Activated CD8-positive, alpha-beta memory T cell treated with anti-CD3 and anti-CD28 coated beads for 36 hours (primary cell): Measurements from ENCODE around the gene ZWILCH. TPM values are rescaled to one million over a fixed set of nuclear protein-coding genes. Genes with fewer than 3 reads are reported as not detected.
"Not testable (repeated sequence)": the region's sequence is repeated elsewhere in the genome, so short reads cannot be mapped to it uniquely, and the experiment has no call there.

Experiments used
- CTCF ChIA-PET: fragments of 350-600 bp; sonication (Branson Sonifier 250); formaldehyde crosslinking; loops from one replicate; lab custom pipeline; 2021; ENCODE audit warnings: antibody characterized with exemption; lab: Charles Lee
- POLR2A ChIA-PET: fragments of 350-600 bp; sonication (Branson Sonifier 250); formaldehyde crosslinking; loops from one replicate; lab custom pipeline; 2021; ENCODE audit warnings: antibody characterized with exemption; lab: Charles Lee
- total RNA-seq, 2 experiments: library from RNA; stranded (reverse); gene quantifications; one replicate each; pipeline ENCODE4 v1.2.3, GENCODE V29; 2021

The ZWILCH gene
- total RNA-seq = 10 to 100 TPM; 42.9 to 44.9 TPM

GRCh38 chr15:66504563-66505429 is at the start of gene ZWILCH, which contains the start of gene RPL4:
TSS of gene ZWILCH (plus strand) at chr15:66505326. CDS start at chr15:66505339, 13 bp downstream.
TSS of gene RPL4 (minus strand) at chr15:66504855. CDS start at chr15:66504790, 65 bp downstream.
- POLR2A ChIA-PET = interaction anchor here (0.5 to 2.3 kb wide), 7 partner anchors 8 to 1016 kb away, joined by 3 to 15 read pairs (median 4); partner anchors contain the start of genes C15orf61, MAP2K1 and TIPIN
- CTCF ChIA-PET = interaction anchor here (0.6 to 1.2 kb wide), 3 partner anchors 47 to 156 kb away, joined by 3 to 5 read pairs (median 3); no protein-coding TSS in a partner anchor

GRCh38 chr15:66456211-66456610 is 48.9 kb upstream of the ZWILCH start:
- CTCF ChIA-PET = interaction anchor here (0.7 to 1.1 kb wide), 2 partner anchors 15 to 16 kb away, joined by 3 to 7 read pairs; no protein-coding TSS in a partner anchor
- POLR2A ChIA-PET = no interaction called here

- ChIA-PET POLR2A (no interaction called here), CTCF (interaction anchor here (1.0 kb wide), 1 partner anchor 28 kb away, joined by 3 read pairs; no protein-coding TSS in a partner anchor)
Observed at GRCh38 chr15:66459818-66460615, 45.1 kb upstream of the ZWILCH start.

- CTCF ChIA-PET, POLR2A ChIA-PET: not testable (repeated sequence)
Observed at GRCh38 chr15:66461294-66461693, 43.8 kb upstream of the ZWILCH start.

GRCh38 chr15:66461917-66462316 is 43.2 kb upstream of the ZWILCH start:
- POLR2A ChIA-PET = no interaction called here
- CTCF ChIA-PET = no interaction called here

- POLR2A ChIA-PET = no interaction called here
Observed at GRCh38 chr15:66462627-66463026, 42.5 kb upstream of the ZWILCH start.

GRCh38 chr15:66465294-66465693 is 39.8 kb upstream of the ZWILCH start:
- CTCF ChIA-PET, POLR2A ChIA-PET: not testable (repeated sequence)

More at GRCh38 chr15:66462627-66463026, 42.5 kb upstream of the ZWILCH start:
- CTCF ChIA-PET = no interaction called here

- POLR2A ChIA-PET, CTCF ChIA-PET: not testable (repeated sequence)
Observed at GRCh38 chr15:66467162-66468040, 37.7 kb upstream of the ZWILCH start.

GRCh38 chr15:66470825-66471224 is 34.3 kb upstream of the ZWILCH start:
- POLR2A ChIA-PET = interaction anchor here (0.6 to 0.9 kb wide), 2 partner anchors 12 to 1176 kb away, joined by 3 to 11 read pairs; no protein-coding TSS in a partner anchor
- CTCF ChIA-PET = not testable (repeated sequence)

- POLR2A ChIA-PET = interaction anchor here (0.6 to 1.8 kb wide), 5 partner anchors 9 to 85 kb away, joined by 3 to 6 read pairs (median 4); partner anchors contain the start of genes MAP2K1 and SNAPC5
Observed at GRCh38 chr15:66472176-66472999, 32.7 kb upstream of the ZWILCH start.

GRCh38 chr15:66474135-66474534 is 31.0 kb upstream of the ZWILCH start:
- ChIA-PET CTCF (interaction anchor here (0.6 kb wide), 1 partner anchor 16 kb away, joined by 3 read pairs; no protein-coding TSS in a partner anchor), POLR2A (no interaction called here)

More at GRCh38 chr15:66472176-66472999, 32.7 kb upstream of the ZWILCH start:
- CTCF ChIA-PET = interaction anchor here (1.3 to 1.6 kb wide), 3 partner anchors 17 to 26 kb away, joined by 3 to 7 read pairs (median 3); no protein-coding TSS in a partner anchor

GRCh38 chr15:66474963-66475362 is 30.2 kb upstream of the ZWILCH start:
- ChIA-PET POLR2A (no interaction called here), CTCF (interaction anchor here (1.1 kb wide), 1 partner anchor 9 kb away, joined by 3 read pairs; no protein-coding TSS in a partner anchor)

GRCh38 chr15:66476535-66476934 is 28.6 kb upstream of the ZWILCH start:
- POLR2A ChIA-PET = no interaction called here
- CTCF ChIA-PET = no interaction called here

GRCh38 chr15:66477011-66477410 is 28.1 kb upstream of the ZWILCH start:
- CTCF ChIA-PET = no interaction called here
- POLR2A ChIA-PET = no interaction called here

GRCh38 chr15:66480267-66480666 is 24.9 kb upstream of the ZWILCH start:
- ChIA-PET CTCF (no interaction called here), POLR2A (no interaction called here)

GRCh38 chr15:66481107-66481856 is 23.8 kb upstream of the ZWILCH start:
- POLR2A ChIA-PET = interaction anchor here (1.0 kb wide), 1 partner anchor 9 kb away, joined by 4 read pairs; no protein-coding TSS in a partner anchor
- CTCF ChIA-PET = no interaction called here

GRCh38 chr15:66482539-66482938 is 22.6 kb upstream of the ZWILCH start:
- ChIA-PET CTCF (no interaction called here), POLR2A (no interaction called here)
